ENCODE results near the gene UBE2L6.

- TF ChIP-seq CTCF (IDR thresholded peaks at IDR 0.05) = no peak
- TF ChIP-seq POLR2A (IDR thresholded peaks at IDR 0.05) = no peak
Measured at GRCh38 chr11:57599381-57599780, 31.9 kb upstream of the UBE2L6 start.
